ENCODE data around the gene SPAG7. TPM values are rescaled to one million over a fixed set of nuclear protein-coding genes. Genes with fewer than 3 reads are reported as not detected.

The SPAG7 gene
- 100 to 1,000 TPM in 1 of 3 donors, 10 to 100 TPM in 2; 86.7 to 105 (median 92.6) TPM for polyA plus RNA-seq (ENCODE audit: insufficient read length in 3 of 3)
- long read RNA-seq, donor 1, transcript SPAG7-201 (7 exons, 1,058 nt) = major isoform, 25 of 26 reads
- long read RNA-seq, donor 1, partial matches to known transcripts = 0 of 26 reads
- long read RNA-seq, donor 1, other reads (novel, unspliced or antisense) = 0 of 26 reads
- long read RNA-seq, donor 2, transcript SPAG7-201 (7 exons, 1,058 nt) = major isoform, 33 of 35 reads
- long read RNA-seq, donor 2, partial matches to known transcripts = 0 of 35 reads
- long read RNA-seq, donor 2, other reads (novel, unspliced or antisense) = 0 of 35 reads
- long read RNA-seq, donor 3, transcript SPAG7-207 (6 exons, 1,094 nt) = minor isoform, 7 of 63 reads
- long read RNA-seq, donor 3, transcript SPAG7-201 (7 exons, 1,058 nt) = major isoform, 51 of 63 reads
- long read RNA-seq, donor 3, partial matches to known transcripts = 0 of 63 reads
- long read RNA-seq, donor 3, other reads (novel, unspliced or antisense) = 0 of 63 reads
- long read RNA-seq, donor 4, transcript SPAG7-201 (7 exons, 1,058 nt) = major isoform, 32 of 37 reads
- long read RNA-seq, donor 4, partial matches to known transcripts = 0 of 37 reads
- long read RNA-seq, donor 4, other reads (novel, unspliced or antisense) = 0 of 37 reads
- long read RNA-seq, donor 5 = 0 reads
- long read RNA-seq, donor 6, transcript SPAG7-207 (6 exons, 1,094 nt) = minor isoform, 6 of 35 reads
- long read RNA-seq, donor 6, transcript SPAG7-201 (7 exons, 1,058 nt) = major isoform, 27 of 35 reads
- long read RNA-seq, donor 6, partial matches to known transcripts = 0 of 35 reads
- long read RNA-seq, donor 6, other reads (novel, unspliced or antisense) = 0 of 35 reads
- long read RNA-seq, donor 7, transcript SPAG7-201 (7 exons, 1,058 nt) = major isoform, 45 of 51 reads
- long read RNA-seq, donor 7, partial matches to known transcripts = 0 of 51 reads
- long read RNA-seq, donor 7, other reads (novel, unspliced or antisense) = 0 of 51 reads
- long read RNA-seq, donor 8 = 0 reads
- long read RNA-seq, donor 9, transcript SPAG7-207 (6 exons, 1,094 nt) = minor isoform, 6 of 47 reads
- long read RNA-seq, donor 9, transcript SPAG7-201 (7 exons, 1,058 nt) = major isoform, 40 of 47 reads
- long read RNA-seq, donor 9, partial matches to known transcripts = 0 of 47 reads
- long read RNA-seq, donor 9, other reads (novel, unspliced or antisense) = 0 of 47 reads
- long read RNA-seq, donor 10, transcript SPAG7-201 (7 exons, 1,058 nt) = major isoform, 48 of 59 reads
- long read RNA-seq, donor 10, partial matches to known transcripts = 7 of 59 reads
- long read RNA-seq, donor 10, other reads (novel, unspliced or antisense) = 0 of 59 reads
- long read RNA-seq, donor 11, transcript SPAG7-201 (7 exons, 1,058 nt) = major isoform, 34 of 38 reads
- long read RNA-seq, donor 11, partial matches to known transcripts = 0 of 38 reads
- long read RNA-seq, donor 11, other reads (novel, unspliced or antisense) = 0 of 38 reads
- long read RNA-seq, donor 12, transcript SPAG7-201 (7 exons, 1,058 nt) = major isoform, 17 of 20 reads
- long read RNA-seq, donor 12, partial matches to known transcripts = 0 of 20 reads
- long read RNA-seq, donor 12, other reads (novel, unspliced or antisense) = 0 of 20 reads
- long read RNA-seq, donor 13 = 0 reads
- long read RNA-seq, donor 14, transcript SPAG7-207 (6 exons, 1,094 nt) = minor isoform, 6 of 40 reads
- long read RNA-seq, donor 14, transcript SPAG7-201 (7 exons, 1,058 nt) = major isoform, 33 of 40 reads
- long read RNA-seq, donor 14, partial matches to known transcripts = 0 of 40 reads
- long read RNA-seq, donor 14, other reads (novel, unspliced or antisense) = 0 of 40 reads
- long read RNA-seq, donor 15, transcript SPAG7-201 (7 exons, 1,058 nt) = major isoform, 27 of 29 reads
- long read RNA-seq, donor 15, partial matches to known transcripts = 0 of 29 reads
- long read RNA-seq, donor 15, other reads (novel, unspliced or antisense) = 0 of 29 reads
- long read RNA-seq, donor 16, transcript SPAG7-201 (7 exons, 1,058 nt) = major isoform, 116 of 133 reads
- long read RNA-seq, donor 16, transcript SPAG7-207 (6 exons, 1,094 nt) = minor isoform, 9 of 133 reads
- long read RNA-seq, donor 16, partial matches to known transcripts = 6 of 133 reads
- long read RNA-seq, donor 16, other reads (novel, unspliced or antisense) = 0 of 133 reads

DNA sequence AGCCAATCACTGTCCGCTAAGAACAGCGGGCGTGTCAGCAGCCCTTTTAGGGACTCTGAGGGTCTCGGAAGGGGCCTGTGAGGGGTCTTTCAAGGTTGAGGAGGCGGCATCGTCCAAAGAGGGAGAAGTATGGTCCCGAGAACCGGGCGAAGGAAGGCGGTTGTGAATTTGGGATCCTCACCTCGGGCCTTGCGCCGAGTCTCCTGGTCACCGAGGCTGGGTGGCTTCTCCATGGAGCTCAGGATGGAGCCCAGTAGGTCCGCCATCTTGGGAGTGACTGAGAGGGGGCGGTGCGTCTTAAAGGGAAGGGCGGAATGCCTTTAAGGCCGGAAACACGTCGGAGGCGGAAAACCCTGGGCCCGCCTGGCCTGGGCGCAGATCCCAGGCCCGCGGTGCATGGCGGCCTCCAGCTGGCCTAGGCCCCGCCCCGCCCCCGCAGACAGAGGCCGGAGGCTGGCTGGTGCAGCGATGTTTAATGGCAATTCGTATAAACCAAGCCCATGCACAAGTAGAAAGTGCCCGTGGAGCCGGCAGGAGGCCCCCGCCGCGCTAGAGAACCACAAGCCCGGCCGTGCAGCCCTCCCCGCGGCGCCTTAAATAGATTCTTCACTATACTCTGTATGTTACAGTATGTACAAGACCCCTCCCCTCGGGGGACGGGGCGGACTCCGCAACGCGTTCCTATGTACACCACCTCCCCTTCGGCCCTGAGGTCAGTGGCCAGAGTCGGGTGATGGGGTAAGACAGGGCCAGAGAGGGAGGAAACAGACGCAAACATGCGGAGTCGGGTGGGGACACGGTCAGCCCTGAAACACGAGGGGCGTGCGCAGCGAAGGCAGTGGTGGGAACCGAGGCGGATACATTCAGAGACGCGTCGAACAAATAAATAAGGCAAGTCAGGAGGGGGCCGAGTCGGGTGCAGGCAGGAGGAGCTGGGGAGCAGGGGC lies at the start of gene SPAG7:
Gene SPAG7 (minus strand): TSS at position 279 of the 947 bp plus-strand sequence. CDS start 13 bp downstream, at position 266.
- DNase-seq (ENCODE audit: extremely low read depth in 1 of 11, low read depth in 9 of 11, low spot score in 4 of 11) = peak; percentile 94 to 100 (median 96)

DNA sequence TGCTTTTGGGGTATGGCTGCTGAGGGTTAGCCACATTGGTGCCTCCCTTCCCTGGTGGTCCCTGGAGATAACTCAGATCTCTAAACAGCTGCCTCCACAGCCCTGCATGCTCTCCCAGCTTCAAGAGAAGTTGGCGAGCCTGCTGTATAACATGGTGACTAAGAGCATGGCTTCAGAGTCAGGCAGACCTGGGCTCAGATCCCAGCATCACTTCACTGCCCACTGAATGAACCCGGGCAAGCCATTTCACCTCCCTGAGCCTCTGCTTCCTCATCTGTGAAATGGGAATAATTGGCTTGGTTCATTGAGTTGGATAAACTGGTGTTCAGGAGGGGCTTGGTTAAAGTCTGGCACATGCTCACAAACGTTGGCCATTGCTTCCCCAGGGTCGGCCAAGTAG lies 46.7 kb upstream of the SPAG7 start:
- DNase-seq (ENCODE audit: extremely low read depth in 1 of 11, low read depth in 9 of 11, low spot score in 4 of 11) = no peak

DNA sequence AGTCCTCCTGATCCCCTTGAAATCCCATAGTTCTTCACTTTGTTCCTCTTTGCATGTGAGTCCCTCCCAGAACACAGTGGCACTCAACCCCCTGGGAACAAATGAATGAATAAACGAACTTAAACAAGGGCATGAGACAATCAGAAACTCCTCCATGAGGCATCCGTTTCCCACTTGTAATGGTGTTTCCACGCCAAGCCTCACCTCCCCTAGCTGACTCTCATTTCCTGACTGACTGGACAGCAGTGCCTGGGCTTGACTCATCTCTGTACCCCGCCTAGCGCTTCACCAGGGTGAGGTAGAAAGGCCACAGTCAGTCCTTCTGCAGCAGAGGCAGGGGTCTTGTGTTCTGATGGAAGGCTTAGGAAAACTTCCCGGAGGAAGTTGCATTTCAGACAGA lies 44.3 kb upstream of the SPAG7 start:
- DNase-seq (ENCODE audit: extremely low read depth in 1 of 11, low read depth in 9 of 11, low spot score in 4 of 11) = no peak

- DNase-seq (ENCODE audit: extremely low read depth in 1 of 11, low read depth in 9 of 11, low spot score in 4 of 11) = no peak
Measured at GRCh38 chr17:5003214-5003867, 35.7 kb upstream of the SPAG7 start.

DNA sequence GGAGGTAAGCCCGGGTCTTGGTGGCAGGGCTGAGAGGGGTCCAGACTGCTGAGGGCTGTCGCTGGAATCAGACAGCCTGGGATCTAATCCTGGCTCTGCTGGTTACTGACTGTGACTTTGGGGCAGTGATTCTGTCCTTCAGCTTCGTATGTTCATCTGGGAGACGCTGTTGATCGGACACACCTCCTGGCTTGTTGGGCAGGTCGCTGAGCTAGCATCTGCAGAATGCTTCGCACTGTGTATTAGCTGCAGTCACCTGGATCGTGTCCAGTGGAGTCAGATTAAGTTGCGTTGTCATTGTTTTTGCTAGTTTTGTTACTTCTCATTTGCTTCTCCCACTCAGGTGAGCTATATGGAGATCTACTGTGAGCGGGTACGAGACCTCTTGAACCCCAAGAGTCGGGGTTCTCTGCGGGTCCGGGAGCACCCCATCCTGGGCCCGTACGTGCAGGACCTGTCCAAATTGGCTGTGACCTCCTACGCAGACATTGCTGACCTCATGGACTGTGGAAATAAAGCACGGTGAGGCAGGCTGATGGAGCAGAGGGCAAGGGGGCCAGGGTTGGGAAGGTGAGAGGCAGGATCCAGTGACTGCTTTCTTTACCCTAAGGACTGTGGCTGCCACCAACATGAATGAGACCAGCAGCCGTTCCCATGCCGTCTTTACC lies 34.6 kb upstream of the SPAG7 start:
- DNase-seq (ENCODE audit: extremely low read depth in 1 of 11, low read depth in 9 of 11, low spot score in 4 of 11) = no peak

- no peak for DNase-seq (ENCODE audit: extremely low read depth in 1 of 11, low read depth in 9 of 11, low spot score in 4 of 11)
Measured at GRCh38 chr17:5000237-5000639, 32.6 kb upstream of the SPAG7 start.

DNA sequence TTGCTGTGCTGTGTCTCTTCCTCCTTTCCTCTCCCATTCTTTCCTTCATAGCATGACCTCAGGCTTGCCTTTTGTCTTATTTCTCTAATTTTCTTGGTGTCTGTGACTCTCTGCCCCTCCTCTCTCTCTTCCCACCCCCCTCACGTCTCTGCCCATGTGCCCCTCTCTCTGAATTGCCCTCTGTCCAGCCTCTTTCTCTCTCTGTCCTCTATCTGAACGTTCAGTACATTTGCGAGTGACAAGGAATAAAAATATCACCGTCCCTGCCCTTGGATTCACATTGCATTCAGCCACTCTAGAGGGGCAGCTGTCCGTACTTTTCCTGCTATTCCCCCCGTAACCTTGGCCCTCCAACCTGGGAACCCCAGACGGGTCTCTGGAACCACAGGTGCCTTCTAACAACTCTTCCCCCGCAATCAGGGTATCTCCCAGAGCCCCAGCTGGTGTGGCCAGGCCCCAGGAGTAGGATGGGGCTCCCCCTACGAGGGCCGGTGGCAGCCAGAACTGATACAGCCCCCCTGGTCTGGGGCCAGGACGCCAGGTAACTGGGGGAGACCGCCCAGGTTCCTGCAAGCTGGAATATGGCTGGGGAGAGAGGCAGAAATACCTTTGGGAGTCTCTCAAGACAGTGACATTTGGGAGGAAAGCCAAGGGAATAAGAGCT lies 31.9 kb upstream of the SPAG7 start:
- DNase-seq (ENCODE audit: extremely low read depth in 1 of 11, low read depth in 9 of 11, low spot score in 4 of 11) = no peak

DNA sequence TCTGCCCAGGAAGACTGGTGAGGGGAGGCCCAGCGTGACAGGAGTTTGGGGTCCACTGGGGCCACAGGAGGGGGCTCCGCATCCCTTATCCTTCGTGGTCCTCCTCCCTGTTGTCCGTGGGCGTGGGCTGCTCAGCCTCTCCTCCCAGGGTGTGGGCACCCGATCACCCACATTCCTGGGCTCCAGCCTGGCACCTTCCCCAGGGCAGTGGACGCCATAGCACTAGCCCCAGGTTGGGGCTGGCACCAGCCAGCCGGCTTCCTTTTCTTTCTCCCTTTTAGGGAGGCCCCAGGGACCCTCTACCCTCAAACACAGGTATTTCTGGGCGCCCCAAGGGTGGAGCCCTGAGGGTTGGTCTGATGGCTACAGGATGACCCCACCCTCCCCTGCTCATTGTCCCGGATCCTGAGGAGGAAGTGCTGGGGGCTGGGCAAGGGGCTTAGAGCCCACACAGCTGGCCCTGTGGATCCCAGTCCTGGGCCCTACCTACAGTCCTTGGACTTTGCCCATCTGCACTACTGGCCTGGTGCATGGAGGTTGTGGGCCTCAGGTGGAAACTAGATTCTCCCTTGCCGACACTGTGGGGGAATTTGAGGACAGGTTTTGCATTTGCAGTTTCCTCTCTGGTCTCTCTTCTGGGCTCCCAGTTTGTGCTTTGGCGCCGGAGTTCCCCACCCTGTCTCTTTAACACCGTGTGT lies 31.3 kb upstream of the SPAG7 start:
- DNase-seq (ENCODE audit: extremely low read depth in 1 of 11, low read depth in 9 of 11, low spot score in 4 of 11) = no peak

DNA sequence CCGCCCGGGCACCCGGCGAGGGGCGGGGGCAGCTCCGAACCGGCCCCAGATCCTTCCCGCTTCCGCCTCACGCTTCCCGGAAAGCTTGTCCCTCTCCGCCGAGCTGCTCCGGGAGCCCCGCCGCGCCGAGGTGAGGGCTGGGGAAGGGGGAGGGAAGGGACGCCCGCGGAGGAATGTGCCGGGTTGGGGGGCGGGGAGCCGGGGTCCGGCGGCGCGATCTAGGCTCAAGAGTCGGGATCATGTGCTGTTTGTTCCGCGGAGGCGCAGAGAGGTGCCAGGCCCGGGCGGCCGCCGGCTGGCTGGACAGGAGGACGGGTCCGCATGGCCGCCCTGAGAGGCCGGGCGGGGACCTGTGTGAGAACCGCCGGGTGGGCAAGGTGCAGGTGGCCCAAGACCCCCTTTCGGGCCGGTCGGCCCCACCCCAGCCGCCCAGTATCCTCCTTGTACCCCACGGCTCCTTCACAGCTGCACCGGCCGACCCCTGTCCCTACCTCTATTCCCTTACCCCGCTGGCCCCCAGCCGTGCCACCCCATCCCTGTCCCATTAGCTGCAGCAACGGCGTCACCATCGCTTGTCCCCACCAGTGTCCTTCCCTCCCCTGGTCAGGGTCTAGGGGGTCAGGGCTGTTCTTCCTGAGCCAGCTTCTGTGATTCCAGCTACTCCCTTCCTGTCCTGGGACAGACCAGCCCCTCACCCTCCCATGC lies 30.6 kb upstream of the SPAG7 start:
- DNase-seq (ENCODE audit: extremely low read depth in 1 of 11, low read depth in 9 of 11, low spot score in 4 of 11) = peak in 4 of 11 donors; percentile 39 to 46 (median 43)

DNA sequence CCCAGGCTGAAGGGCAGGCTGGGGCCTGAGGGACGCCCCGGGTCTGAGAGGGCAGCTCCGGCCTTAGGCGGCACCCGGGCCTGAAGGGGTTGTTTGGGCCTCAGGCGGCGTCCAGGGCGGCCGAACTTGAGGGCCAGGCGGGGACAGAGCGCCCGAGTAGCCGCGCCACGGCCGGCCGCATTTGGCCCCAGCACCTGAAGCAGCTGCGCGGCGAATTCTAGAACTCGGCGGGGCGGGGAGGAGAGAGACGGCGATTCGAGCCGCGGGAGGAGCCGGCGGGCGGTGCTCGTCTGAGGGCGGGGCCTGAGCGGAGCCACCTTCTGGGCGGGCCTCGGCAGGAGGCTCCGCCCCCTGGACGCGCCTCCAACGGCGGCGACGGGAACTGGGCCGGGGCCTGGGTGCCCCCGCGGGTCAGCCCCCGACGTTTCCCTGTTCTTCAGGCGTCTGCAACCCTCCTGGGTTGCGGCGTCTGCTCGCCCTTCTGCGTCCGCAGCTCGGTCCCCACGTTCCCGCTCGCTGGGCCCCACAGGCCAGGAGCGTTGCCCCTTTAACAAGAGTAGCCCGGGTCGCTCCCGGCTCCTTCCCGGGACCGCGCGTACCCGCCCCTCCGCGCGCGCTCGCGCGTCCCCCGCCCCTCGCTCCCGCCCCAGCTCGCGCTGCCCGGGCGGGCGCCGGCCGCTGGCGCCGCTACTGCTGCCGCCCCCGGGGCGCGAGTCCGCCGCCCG lies 29.8 kb upstream of the SPAG7 start, which contains the start of the genes INCA1 and KIF1C:
Gene INCA1 (minus strand): TSS at position 221 of the 725 bp plus-strand sequence. CDS start 3,085 bp downstream, outside the sequence.
Gene KIF1C (plus strand): TSS at position 649 of the 725 bp plus-strand sequence. CDS start 2,297 bp downstream, outside the sequence.
- peak; percentile 76 to 90 (median 88) for DNase-seq (ENCODE audit: extremely low read depth in 1 of 11, low read depth in 9 of 11, low spot score in 4 of 11)

- DNase-seq (ENCODE audit: extremely low read depth in 1 of 11, low read depth in 9 of 11, low spot score in 4 of 11) = no peak
Measured at GRCh38 chr17:4994081-4994595, 26.5 kb upstream of the SPAG7 start.

DNA sequence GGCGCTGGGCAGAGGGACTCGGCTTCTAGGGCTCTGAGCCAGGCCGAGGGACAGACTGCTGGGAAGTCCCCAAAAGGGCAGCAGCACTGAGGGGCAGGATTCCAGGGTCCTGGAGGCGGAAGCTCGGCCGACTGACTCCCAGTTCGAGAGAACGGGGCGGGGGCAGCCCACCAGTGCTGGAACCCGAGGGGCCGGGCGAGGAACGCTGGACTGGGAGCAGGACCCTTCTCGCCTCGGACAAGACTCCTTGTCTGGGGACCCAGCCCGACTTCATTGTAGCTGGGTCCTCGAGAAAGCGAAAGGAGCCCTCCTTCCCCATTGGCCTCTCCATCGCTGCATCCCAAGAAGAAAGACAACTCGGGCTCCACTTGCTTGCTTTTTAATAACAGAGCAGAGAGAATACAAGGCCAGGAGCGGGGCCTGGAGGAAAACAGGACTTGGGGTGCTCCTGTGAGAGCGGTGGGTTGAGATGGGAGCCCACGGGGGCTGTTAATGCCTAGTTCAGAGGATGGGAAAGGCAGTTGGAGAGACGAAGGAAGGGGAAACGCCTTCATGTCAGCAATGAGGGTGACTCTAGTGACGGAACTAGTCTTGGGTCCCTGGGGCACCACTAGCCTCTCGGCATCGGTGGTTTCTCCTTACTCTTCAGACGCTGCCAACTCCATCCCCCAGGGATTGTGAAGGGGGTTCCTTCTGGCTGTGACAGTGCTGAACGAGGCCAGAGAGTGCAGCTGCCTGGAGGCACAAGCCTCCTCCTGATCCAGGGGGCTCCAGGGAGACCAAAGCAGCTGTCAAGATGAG lies 20.4 kb upstream of the SPAG7 start:
- no peak for DNase-seq (ENCODE audit: extremely low read depth in 1 of 11, low read depth in 9 of 11, low spot score in 4 of 11)
